ENCODE measurements around the gene FLOT1. TPM values are rescaled to one million over a fixed set of nuclear protein-coding genes. Genes with fewer than 3 reads are reported as not detected.
A peak's percentile ranks its signal among the peaks of the same experiment; 100 is the strongest.

FLOT1 gene
- total RNA-seq, 1 donor from 2014 or later: 80.3 TPM

GRCh38 chr6:30738532-30738931 lies 4.0 kb downstream of the FLOT1 start:
- no peak overlapping the region for H3K27ac Mint-ChIP-seq
- Histone ChIP-seq H2AFZ (replicated peaks) (no peak overlapping the region), H3K4me3 (no peak overlapping the region), H3K27me3 (peaks cover 6% of the 10 kb centered on the region), H4K20me1 (ENCODE audit: low read depth) (peaks cover 14% of the 10 kb centered on the region), H3K4me1 (peaks cover 5% of the 10 kb centered on the region), H3K36me3 (no peaks in the 10 kb centered on the region), H3K9ac (no peak overlapping the region), H3K9me3 (ENCODE audit: low read depth) (no peaks in the 10 kb centered on the region), H3F3A (ENCODE audit: low read depth) (peaks cover 10% of the 10 kb centered on the region), H3K4me2 (no peak overlapping the region), H3K79me2 (ENCODE audit: low read depth) (peaks cover 27% of the 10 kb centered on the region), H3K27ac (no peak overlapping the region)
- peaks cover 11% of the 10 kb centered on the region for H3K27me3 Mint-ChIP-seq (ENCODE audit: insufficient read depth, low read depth)
- TF ChIP-seq EZH2 (IDR thresholded peaks at IDR 0.05) (no peak), EZH2phosphoT487 (IDR thresholded peaks at IDR 0.05) (no peak)
- no peak overlapping the region for H3K4me3 Mint-ChIP-seq
- no peaks in the 10 kb centered on the region for H3K9me3 Mint-ChIP-seq
- H3K4me1 Mint-ChIP-seq: peaks cover 28% of the 10 kb centered on the region
- peaks cover 40% of the 10 kb centered on the region for H3K36me3 Mint-ChIP-seq
- no peak for DNase-seq (ENCODE audit: low spot score)

GRCh38 chr6:30735668-30736314 lies 6.7 kb downstream of the FLOT1 start:
- H3K27ac Mint-ChIP-seq: no peak overlapping the region
- peaks cover 12% of the 10 kb centered on the region for H3K4me1 Mint-ChIP-seq
- H3K4me3 Mint-ChIP-seq: peak overlapping the region; percentile 24
- peaks cover 3% of the 10 kb centered on the region for H3K27me3 Mint-ChIP-seq (ENCODE audit: insufficient read depth, low read depth)
- H3K36me3 Mint-ChIP-seq: peaks cover 39% of the 10 kb centered on the region
- Histone ChIP-seq H3K9ac (no peak overlapping the region), H3K4me2 (no peak overlapping the region), H3K27me3 (no peaks in the 10 kb centered on the region), H3K27ac (no peak overlapping the region), H3K79me2 (ENCODE audit: low read depth) (peaks cover 11% of the 10 kb centered on the region), H4K20me1 (ENCODE audit: low read depth) (peaks cover 9% of the 10 kb centered on the region), H3K9me3 (ENCODE audit: low read depth) (no peaks in the 10 kb centered on the region), H3K36me3 (no peaks in the 10 kb centered on the region), H2AFZ (replicated peaks) (no peak overlapping the region), H3K4me1 (no peaks in the 10 kb centered on the region), H3K4me3 (no peak overlapping the region), H3F3A (ENCODE audit: low read depth) (peaks cover 4% of the 10 kb centered on the region)
- no peak for DNase-seq (ENCODE audit: low spot score)
- no peaks in the 10 kb centered on the region for H3K9me3 Mint-ChIP-seq
- TF ChIP-seq EZH2phosphoT487 (IDR thresholded peaks at IDR 0.05): no peak
- TF ChIP-seq CTCF (IDR thresholded peaks at IDR 0.05): no peak
- no peak for TF ChIP-seq EZH2 (IDR thresholded peaks at IDR 0.05)

- peaks cover 16% of the 10 kb centered on the region for H3F3A ChIP-seq (ENCODE audit: low read depth)
- no peak overlapping the region for H3K9ac ChIP-seq
- no peaks in the 10 kb centered on the region for H3K4me1 ChIP-seq
- DNase-seq (ENCODE audit: low spot score): no peak
- no peaks in the 10 kb centered on the region for H3K27me3 ChIP-seq
- no peak overlapping the region for H3K4me3 ChIP-seq
- H4K20me1 ChIP-seq (ENCODE audit: low read depth): peaks cover 33% of the 10 kb centered on the region
- H3K79me2 ChIP-seq (ENCODE audit: low read depth): no peaks in the 10 kb centered on the region
- Mint-ChIP-seq H3K27me3 (ENCODE audit: insufficient read depth, low read depth) (peaks cover 3% of the 10 kb centered on the region), H3K36me3 (peaks cover 29% of the 10 kb centered on the region), H3K9me3 (no peaks in the 10 kb centered on the region), H3K4me1 (peaks cover 3% of the 10 kb centered on the region), H3K4me3 (no peak overlapping the region), H3K27ac (no peak overlapping the region)
- TF ChIP-seq EZH2phosphoT487 (IDR thresholded peaks at IDR 0.05) (no peak), EZH2 (IDR thresholded peaks at IDR 0.05) (no peak), CTCF (IDR thresholded peaks at IDR 0.05) (no peak)
- H3K4me2 ChIP-seq: no peak overlapping the region
- peaks cover 6% of the 10 kb centered on the region for H3K36me3 ChIP-seq
- H2AFZ ChIP-seq (replicated peaks): no peak overlapping the region
- no peaks in the 10 kb centered on the region for H3K9me3 ChIP-seq (ENCODE audit: low read depth)
- H3K27ac ChIP-seq: no peak overlapping the region
Measured at GRCh38 chr6:30732237-30732943, 10.1 kb downstream of the FLOT1 start.
